A549 (cell line): ENCODE data around the gene DDX4. TPM values are rescaled to one million over a fixed set of nuclear protein-coding genes. Genes with fewer than 3 reads are reported as not detected.

Source experiments
- ATAC-seq, 2 experiments: fragments of 200-7000 bp in 1 of 2; fragments of >200 bp in 1 of 2; cut with Nextera tagmentation in 1 of 2; cut with Tn5 transposase in 1 of 2; 3 replicates each; pipeline versions ENCODE4 v1.8.0 to v1.9.1; 2018 to 2020; ENCODE audit warnings: mild to moderate bottlenecking in 1 of 2, moderate library complexity in 1 of 2
- CTCF ChIA-PET: fragments of 300-600 bp; sonication (Branson Sonifier 250); formaldehyde crosslinking; extraction: SDS; loops from one replicate; lab custom pipeline; 2021; ENCODE audit warnings: antibody characterized with exemption, inconsistent platforms; lab: Yijun Ruan, JAX
- POLR2A ChIA-PET: fragments of 350-600 bp; formaldehyde crosslinking; extraction: SDS; loops from one replicate; lab custom pipeline; 2021; ENCODE audit warnings: antibody characterized with exemption, inconsistent platforms; lab: Yijun Ruan, JAX
- DNase-seq, 2 experiments: peaks; one replicate each; pipeline versions ENCODE4 v3.0.0 to v3.0.0-alpha.2; 2011 to 2016; ENCODE audit warnings: low read depth in 1 of 2, low spot score in 1 of 2
- FAIRE-seq: peaks from 2 replicates; lab custom pipeline; 2011; peaks lifted over from hg19 to GRCh38; lab: Jason Lieb, UNC
- H3K27ac ChIP-seq, 2 experiments: fragments of >200 bp; sonication (Bioruptor Twin); formaldehyde crosslinking; 3 replicates each; pipeline ENCODE4 v1.5.1; 2016 to 2017
- H3K4me1 ChIP-seq: fragments of >200 bp; sonication (Bioruptor Twin); formaldehyde crosslinking; 3 replicates; pipeline ENCODE4 v1.6.1; 2016
- H3K4me2 ChIP-seq: fragments of >200 bp; sonication (Bioruptor Twin); formaldehyde crosslinking; 3 replicates; pipeline ENCODE4 v1.6.1; 2016
- H3K4me3 ChIP-seq: fragments of >200 bp; sonication (Bioruptor Twin); formaldehyde crosslinking; 3 replicates; pipeline ENCODE4 v1.5.1; 2016
- H3K9me3 ChIP-seq: fragments of >200 bp; sonication (Bioruptor Twin); formaldehyde crosslinking; 3 replicates; pipeline ENCODE4 v1.6.1; 2016
- CBX8 ChIP-seq: fragments of 200-600 bp; sonication (generic); IDR thresholded peaks from 2 replicates; pipeline ENCODE4 v1.6.1; 2016
- CHD4 ChIP-seq: fragments of 200-600 bp; sonication (generic); IDR thresholded peaks from 2 replicates; pipeline ENCODE4 v1.6.1; 2016; ENCODE audit warnings: antibody characterized with exemption, mild to moderate bottlenecking, borderline replicate concordance
- CTCF ChIP-seq: fragments of >200 bp; sonication (Bioruptor Twin); formaldehyde crosslinking; IDR thresholded peaks from 3 replicates; pipeline ENCODE4 v1.5.1; 2016
- E2F6 ChIP-seq: IDR thresholded peaks from 2 replicates; pipeline ENCODE4 v1.6.1; 2012; ENCODE audit warnings: low read depth, borderline replicate concordance
- ELK1 ChIP-seq: fragments of 150-350 bp; IDR thresholded peaks from 2 replicates; pipeline ENCODE4 v1.6.1; 2014; ENCODE audit warnings: low read depth, mild to moderate bottlenecking, low read length
- GATA3 ChIP-seq: IDR thresholded peaks from 2 replicates; pipeline ENCODE4 v1.6.1; 2012; ENCODE audit warnings: borderline replicate concordance
- HMGXB4 ChIP-seq: fragments of 250-450 bp; sonication (Bioruptor Pico); IDR thresholded peaks from 2 replicates; pipeline ENCODE4 v1.5.0; 2021; ENCODE audit warnings: mild to moderate bottlenecking, moderate library complexity, borderline replicate concordance
- JUNB ChIP-seq: fragments of >200 bp; sonication (Bioruptor Twin); formaldehyde crosslinking; IDR thresholded peaks from 2 replicates; pipeline ENCODE4 v1.6.1; 2016
- MAFK ChIP-seq: fragments of 450-650 bp; IDR thresholded peaks from 2 replicates; pipeline ENCODE4 v1.6.1; 2014; ENCODE audit not compliant: partially characterized antibody
- MAZ ChIP-seq: fragments of 150-350 bp; IDR thresholded peaks from 2 replicates; pipeline ENCODE4 v1.6.1; 2014; ENCODE audit warnings: antibody characterized with exemption, low read depth, low read length, borderline replicate concordance
- NFE2L2 ChIP-seq: fragments of 150-350 bp; conservative IDR thresholded peaks from 2 replicates; pipeline ENCODE4 v1.6.1; 2014; ENCODE audit warnings: low read length
- PBX3 ChIP-seq: IDR thresholded peaks from 2 replicates; pipeline ENCODE4 v1.6.1; 2012
- RAD21 ChIP-seq, 2 experiments: fragments of >200 bp in 1 of 2; sonication (Bioruptor Twin) in 1 of 2; formaldehyde crosslinking in 1 of 2; IDR thresholded peaks in 1 of 2; conservative IDR thresholded peaks in 1 of 2; 2 replicates in 1 of 2; 3 replicates in 1 of 2; pipeline ENCODE4 v1.6.1; 2012 to 2018; ENCODE audit warnings: inconsistent platforms in 1 of 2
- RARB ChIP-seq: fragments of 250-450 bp; sonication (Bioruptor Pico); IDR thresholded peaks from 2 replicates; pipeline ENCODE4 v1.8.0; 2021; ENCODE audit warnings: mild to moderate bottlenecking, moderate library complexity
- RNF2 ChIP-seq: fragments of 200-600 bp; sonication (generic); IDR thresholded peaks from 2 replicates; pipeline ENCODE4 v1.6.1; 2016; ENCODE audit warnings: low read depth, mild to moderate bottlenecking, antibody characterized with exemption, moderate library complexity, borderline replicate concordance
- SREBF2 ChIP-seq: fragments of 450-650 bp; IDR thresholded peaks from 2 replicates; pipeline ENCODE4 v1.6.1; 2014; ENCODE audit warnings: mild to moderate bottlenecking, moderate library complexity
- TFCP2L1 ChIP-seq: fragments of 250-450 bp; sonication (Bioruptor Pico); IDR thresholded peaks from 2 replicates; pipeline ENCODE4 v1.5.0; 2021; ENCODE audit warnings: mild to moderate bottlenecking
- USF2 ChIP-seq: fragments of 450-650 bp; IDR thresholded peaks from 2 replicates; pipeline ENCODE4 v1.6.1; 2014; ENCODE audit warnings: antibody characterized with exemption
- ZFP36 ChIP-seq: fragments of 450-650 bp; IDR thresholded peaks from 2 replicates; pipeline ENCODE4 v1.6.1; 2014; ENCODE audit warnings: borderline replicate concordance; ENCODE audit not compliant: partially characterized antibody
- ZSCAN20 ChIP-seq: fragments of 250-450 bp; sonication (Bioruptor Pico); IDR thresholded peaks from 2 replicates; pipeline ENCODE4 v1.8.0; 2022; ENCODE audit warnings: mild to moderate bottlenecking, moderate library complexity
- WGBS: methylation state at CpG from one replicate; pipeline ENCODE4 v1.1.6; 2017; ENCODE audit errors: missing lambda C conversion rate; 5-methylcytosine and 5-hydroxymethylcytosine counted together
- polyA plus RNA-seq, 4 experiments: library from polyadenylated mRNA; depleted of rRNA in 3 of 4; stranded (reverse); fragments of >200 nt; fragmentation: RNase III in 1 of 4; extraction: RNeasy Plus Mini Kit Qiagen cat#74134 plus additional on column Dnase treatment in 1 of 4; gene quantifications; 2 replicates in 3 of 4; 3 replicates in 1 of 4; pipeline ENCODE4 v1.2.3, GENCODE V29; 2011 to 2017

DDX4 gene
- polyA plus RNA-seq, 2 of the 4 experiments (the other 2 are of a cell fraction) = 0.09 TPM; not detected in 1

GRCh38 chr5:55856516-55857246 lies 118.8 kb downstream of the DDX4 start:
- Histone ChIP-seq H3K9me3 (no peaks in the 10 kb centered on the region), H3K4me1 (peaks cover 2% of the 10 kb centered on the region; the same call in 1 of the 3 replicates), H3K27ac (no peak overlapping the region), H3K4me2 (no peak overlapping the region), H3K4me3 (no peak overlapping the region)
- ChIA-PET POLR2A (no interaction called here), CTCF (interaction anchor here (0.8 kb wide), 1 partner anchor 12 kb away, joined by 3 read pairs; no protein-coding TSS in a partner anchor)
- DNase-seq (no peak), ATAC-seq (no peak), FAIRE-seq (no peak)
- WGBS = 85% methylated on average over 5 of the region's 5 CpGs
- TF ChIP-seq GATA3 (no peak), TFCP2L1 (no peak), PBX3 (no peak), USF2 (no peak), RAD21 (conservative IDR thresholded peaks at IDR 0.05 in 1 of 2, IDR thresholded peaks at IDR 0.05 in 1 of 2) (no peak), MAZ (no peak), ZFP36 (no peak), CTCF (no peak), CHD4 (no peak), E2F6 (no peak), NFE2L2 (no peak), RNF2 (no peak), SREBF2 (no peak), ELK1 (no peak), CBX8 (no peak), HMGXB4 (CRISPR knock-in tag) (no peak), JUNB (no peak), MAFK (no peak), ZSCAN20 (CRISPR knock-in tag) (no peak), RARB (CRISPR knock-in tag) (no peak)
